RWPE2 (cell line): ENCODE data around the gene ZNF653.
A peak's percentile ranks its signal among the peaks of the same experiment; 100 is the strongest.

ENCODE experiments used
- ATAC-seq: fragments of 200-7000 bp; cut with Tn5 transposase; 3 replicates; pipeline ENCODE4 v1.9.1; 2021; ENCODE audit warnings: low read depth
- DNase-seq: peaks from one replicate; pipeline ENCODE4 v3.0.0-alpha.2; 2020; ENCODE audit warnings: low spot score
- H3K27ac ChIP-seq: fragments of 450-650 bp; 2 replicates; pipeline ENCODE4 v1.5.1; 2017; ENCODE audit warnings: mild to moderate bottlenecking; ENCODE audit not compliant: poor library complexity, severe bottlenecking
- H3K27me3 ChIP-seq: fragments of 250-450 bp; sonication (Bioruptor Pico); 2 replicates; pipeline ENCODE4 v1.5.1; 2021; ENCODE audit warnings: mild to moderate bottlenecking, moderate library complexity; ENCODE audit not compliant: insufficient read depth, poor library complexity, severe bottlenecking
- H3K36me3 ChIP-seq: fragments of 250-450 bp; sonication (Bioruptor Pico); 2 replicates; pipeline ENCODE4 v1.5.1; 2020; ENCODE audit warnings: low read depth, mild to moderate bottlenecking, moderate library complexity
- H3K4me1 ChIP-seq: fragments of 250-450 bp; sonication (Bioruptor Pico); 2 replicates; pipeline ENCODE4 v1.5.1; 2021; ENCODE audit warnings: mild to moderate bottlenecking, moderate library complexity; ENCODE audit not compliant: insufficient read depth, poor library complexity, severe bottlenecking
- H3K4me3 ChIP-seq: fragments of 250-450 bp; sonication (Bioruptor Pico); 2 replicates; pipeline ENCODE4 v1.5.1; 2021; ENCODE audit warnings: mild to moderate bottlenecking, moderate library complexity; ENCODE audit not compliant: severe bottlenecking
- H3K9me3 ChIP-seq: fragments of 250-450 bp; sonication (Bioruptor Pico); 2 replicates; pipeline ENCODE4 v1.5.1; 2021; ENCODE audit warnings: mild to moderate bottlenecking, moderate library complexity; ENCODE audit not compliant: severe bottlenecking
- TF ChIP-seq, protein P1 (sequence below): fragments of 450-650 bp; IDR thresholded peaks from one replicate; pipeline ENCODE4 v1.5.1; 2017; ENCODE audit warnings: mild to moderate bottlenecking, moderate library complexity; ENCODE audit not compliant: poor library complexity, severe bottlenecking

ZNF653 gene

DNA sequence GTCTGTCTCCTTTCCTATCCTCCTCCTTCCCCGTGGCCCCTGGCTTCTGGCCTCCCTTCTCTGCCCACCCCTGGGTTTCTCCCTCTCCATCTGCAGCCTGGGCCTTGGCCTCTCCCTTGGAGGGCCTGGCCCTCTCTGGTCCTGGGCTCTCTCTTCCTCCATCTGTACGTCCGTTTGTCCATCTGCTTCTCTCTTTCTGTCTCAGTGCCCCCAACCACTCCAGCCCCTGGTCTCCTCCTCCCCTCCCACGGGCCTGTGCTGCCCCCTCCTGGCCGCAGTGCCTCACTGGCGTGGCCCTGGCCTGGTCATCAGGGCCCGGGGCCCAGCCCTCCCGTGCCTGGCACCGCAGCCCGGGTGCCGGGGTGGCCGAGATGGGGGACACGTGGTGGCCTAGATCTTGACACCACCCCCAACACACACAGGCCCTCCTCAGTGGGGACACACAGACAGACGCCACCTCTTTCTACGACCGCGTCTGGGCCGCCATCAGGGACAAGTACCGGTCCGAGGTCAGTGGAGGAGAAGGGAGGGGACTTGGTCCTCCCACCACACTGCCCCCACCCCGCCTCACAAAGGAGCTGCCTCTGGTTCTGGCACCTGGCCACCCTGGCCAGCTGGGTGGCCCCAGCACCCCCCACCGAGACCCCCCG is 58.9 kb downstream of the ZNF653 start:
- DNase-seq (no peak), ATAC-seq (peak; percentile 53; the same call in 2 of the 3 replicates)
- Histone ChIP-seq H3K36me3 (peaks cover 69% of the 10 kb centered on the region), H3K27me3 (no peaks in the 10 kb centered on the region), H3K4me3 (no peak overlapping the region), H3K9me3 (no peaks in the 10 kb centered on the region), H3K27ac (no peak overlapping the region), H3K4me1 (peaks cover 12% of the 10 kb centered on the region)
- TF ChIP-seq, protein P1, sequence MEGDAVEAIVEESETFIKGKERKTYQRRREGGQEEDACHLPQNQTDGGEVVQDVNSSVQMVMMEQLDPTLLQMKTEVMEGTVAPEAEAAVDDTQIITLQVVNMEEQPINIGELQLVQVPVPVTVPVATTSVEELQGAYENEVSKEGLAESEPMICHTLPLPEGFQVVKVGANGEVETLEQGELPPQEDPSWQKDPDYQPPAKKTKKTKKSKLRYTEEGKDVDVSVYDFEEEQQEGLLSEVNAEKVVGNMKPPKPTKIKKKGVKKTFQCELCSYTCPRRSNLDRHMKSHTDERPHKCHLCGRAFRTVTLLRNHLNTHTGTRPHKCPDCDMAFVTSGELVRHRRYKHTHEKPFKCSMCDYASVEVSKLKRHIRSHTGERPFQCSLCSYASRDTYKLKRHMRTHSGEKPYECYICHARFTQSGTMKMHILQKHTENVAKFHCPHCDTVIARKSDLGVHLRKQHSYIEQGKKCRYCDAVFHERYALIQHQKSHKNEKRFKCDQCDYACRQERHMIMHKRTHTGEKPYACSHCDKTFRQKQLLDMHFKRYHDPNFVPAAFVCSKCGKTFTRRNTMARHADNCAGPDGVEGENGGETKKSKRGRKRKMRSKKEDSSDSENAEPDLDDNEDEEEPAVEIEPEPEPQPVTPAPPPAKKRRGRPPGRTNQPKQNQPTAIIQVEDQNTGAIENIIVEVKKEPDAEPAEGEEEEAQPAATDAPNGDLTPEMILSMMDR, result peak; percentile 51

DNA sequence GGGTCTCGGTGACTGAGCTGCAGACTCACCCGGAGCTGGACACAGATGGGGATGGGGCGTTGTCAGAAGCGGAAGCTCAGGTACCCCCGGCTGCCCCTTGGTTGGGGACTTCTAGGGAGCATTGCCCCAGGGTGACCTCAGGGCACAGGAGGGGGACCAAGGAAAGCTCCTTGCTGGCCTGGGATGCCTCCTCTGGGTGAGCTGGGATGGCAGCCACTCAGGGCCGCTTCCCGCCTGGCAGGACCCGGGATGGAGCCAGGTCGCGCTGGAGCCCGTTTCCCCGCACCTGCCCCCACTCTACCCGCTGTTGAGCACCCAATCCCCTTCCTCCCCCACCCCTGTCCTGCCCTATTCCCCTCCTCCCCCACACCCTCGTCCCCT is 59.4 kb downstream of the ZNF653 start:
- no peak for DNase-seq
- TF ChIP-seq, protein P1, result no peak
- peaks cover 74% of the 10 kb centered on the region for H3K36me3 ChIP-seq
- no peaks in the 10 kb centered on the region for H3K9me3 ChIP-seq
- no peak overlapping the region for H3K27ac ChIP-seq
- H3K27me3 ChIP-seq, result no peaks in the 10 kb centered on the region
- H3K4me3 ChIP-seq, result no peak overlapping the region
- no peak for ATAC-seq
- H3K4me1 ChIP-seq, result peaks cover 12% of the 10 kb centered on the region

DNA sequence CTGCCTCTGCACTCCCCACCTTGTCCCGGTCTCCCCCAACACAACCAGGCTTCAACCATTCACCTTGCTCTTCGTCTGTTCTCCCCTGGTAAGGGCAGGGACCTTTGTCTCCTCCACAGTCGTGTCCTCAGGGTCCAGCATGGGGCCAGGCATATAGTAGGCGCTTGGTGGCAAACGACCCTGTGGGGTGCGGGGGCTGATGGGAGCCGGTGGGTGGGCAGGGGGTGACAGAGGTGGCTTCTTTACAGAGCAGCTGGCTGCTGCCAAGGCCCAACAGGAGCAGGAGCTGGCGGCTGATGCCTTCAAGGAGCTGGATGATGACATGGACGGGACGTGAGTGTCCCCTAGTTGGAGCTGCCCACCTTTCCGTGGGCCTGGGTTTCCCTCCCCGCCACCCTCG is 60.5 kb downstream of the ZNF653 start:
- H3K4me1 ChIP-seq, result peaks cover 12% of the 10 kb centered on the region
- no peak for ATAC-seq
- H3K27ac ChIP-seq, result no peak overlapping the region
- no peak for DNase-seq
- no peaks in the 10 kb centered on the region for H3K9me3 ChIP-seq
- no peak overlapping the region for H3K4me3 ChIP-seq
- TF ChIP-seq, protein P1, result no peak
- no peaks in the 10 kb centered on the region for H3K27me3 ChIP-seq
- peaks cover 85% of the 10 kb centered on the region for H3K36me3 ChIP-seq

DNA sequence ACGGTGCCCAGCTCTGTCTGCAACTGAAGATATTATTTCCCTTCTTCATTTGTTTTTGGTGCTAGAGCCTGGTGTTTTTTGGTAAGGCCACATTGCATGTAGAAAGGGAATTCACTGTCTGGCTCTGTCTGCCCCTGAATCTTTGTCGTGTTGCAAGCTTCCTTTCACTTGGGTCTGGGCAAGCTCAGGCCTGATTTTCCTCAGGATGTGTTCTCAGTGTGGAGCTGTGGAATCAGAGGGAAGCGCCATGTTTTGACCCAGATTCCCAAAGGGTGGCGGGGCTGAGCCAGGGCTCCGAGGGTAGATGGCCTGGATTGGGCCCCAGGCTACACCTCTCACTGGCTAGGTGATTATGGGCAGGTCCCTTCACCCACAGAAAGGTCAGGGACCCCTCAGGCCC is 61.6 kb downstream of the ZNF653 start:
- Histone ChIP-seq H3K27me3 (no peaks in the 10 kb centered on the region), H3K9me3 (no peaks in the 10 kb centered on the region), H3K36me3 (peaks cover 87% of the 10 kb centered on the region), H3K4me3 (no peak overlapping the region), H3K27ac (peak overlapping the region; percentile 48), H3K4me1 (peaks cover 12% of the 10 kb centered on the region)
- TF ChIP-seq, protein P1, result no peak
- no peak for DNase-seq
- ATAC-seq, result peak; percentile 76

DNA sequence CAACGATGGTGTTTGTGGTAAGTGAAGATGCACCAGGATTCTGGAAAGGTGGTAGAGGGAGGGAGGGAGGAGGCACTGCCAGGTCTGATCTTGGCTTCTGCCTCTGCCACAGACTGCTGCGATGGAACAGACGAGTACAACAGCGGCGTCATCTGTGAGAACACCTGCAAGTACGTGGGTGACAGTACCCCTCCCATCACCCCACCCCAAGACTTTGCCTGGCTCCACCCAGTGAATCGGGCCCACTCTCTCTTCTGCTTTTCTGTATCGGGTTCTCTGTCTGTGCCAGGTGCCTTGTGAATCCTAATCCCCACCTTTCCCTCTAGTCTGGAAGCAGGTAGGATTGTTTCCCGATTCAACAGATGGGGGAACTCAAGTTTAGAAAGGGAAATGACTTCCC is 67.7 kb downstream of the ZNF653 start:
- H3K27me3 ChIP-seq, result no peaks in the 10 kb centered on the region
- peaks cover under 1% of the 10 kb centered on the region for H3K4me1 ChIP-seq
- H3K9me3 ChIP-seq, result no peaks in the 10 kb centered on the region
- H3K36me3 ChIP-seq, result peaks cover 64% of the 10 kb centered on the region
- ATAC-seq (no peak), DNase-seq (no peak)
- no peak overlapping the region for H3K27ac ChIP-seq
- H3K4me3 ChIP-seq, result no peak overlapping the region
- TF ChIP-seq, protein P1, result no peak
